ENCODE measurements around the gene GAS6. TPM values are rescaled to one million over a fixed set of nuclear protein-coding genes. Genes with fewer than 3 reads are reported as not detected.

Gene GAS6
- total and polyA plus RNA-seq, 9 of the 15 experiments (the other 6 are each of a cell fraction or from before 2014, with no cell fraction given): 0.14 to 9.7 (median 4.7) TPM; not detected in 1

- intact Hi-C loops (cut with micrococcal nuclease): no loop called here
- no peak for FAIRE-seq
- peak; percentile 23 to 34 (median 34) for DNase-seq (ENCODE audit: extremely low read depth in 1 of 4, low spot score in 3 of 4)
- no peak for TF ChIP-seq ZNF707 (CRISPR knock-in tag; conservative IDR thresholded peaks at IDR 0.05)
- TF ChIP-seq MIER1 (IDR thresholded peaks at IDR 0.05; ENCODE audit: low read depth): peak; percentile 84
- no peak for TF ChIP-seq PHF21A (IDR thresholded peaks at IDR 0.05; ENCODE audit: borderline replicate concordance, low read depth)
- no peak for TF ChIP-seq GTF2B (IDR thresholded peaks at IDR 0.05; ENCODE audit: extremely low read depth, insufficient read length)
- no peak for TF ChIP-seq PKNOX1 (IDR thresholded peaks at IDR 0.05)
- TF ChIP-seq ELF1 (tag; IDR thresholded peaks at IDR 0.05): no peak
- no peak for TF ChIP-seq HNRNPLL (IDR thresholded peaks at IDR 0.05; ENCODE audit: low read depth, low read length, poor library complexity, severe bottlenecking)
- no peak for TF ChIP-seq FOXM1 (IDR thresholded peaks at IDR 0.05; ENCODE audit: low read depth)
- no peak for TF ChIP-seq FOXM1 (CRISPR knock-in tag; IDR thresholded peaks at IDR 0.05; ENCODE audit: low read depth)
- TF ChIP-seq PURB (CRISPR knock-in tag; IDR thresholded peaks at IDR 0.05; ENCODE audit: low read depth): no peak
- no peak for TF ChIP-seq MYC (IDR thresholded peaks at IDR 0.05; ENCODE audit: low read depth, low read length)
- TF ChIP-seq MYC (CRISPR knock-in tag; IDR thresholded peaks at IDR 0.05; ENCODE audit: borderline replicate concordance, low read depth): no peak
Measured at GRCh38 chr13:113777311-113778260, 86.3 kb downstream of the GAS6 start.

More at GRCh38 chr13:113777311-113778260, 86.3 kb downstream of the GAS6 start:
- 4% methylated on average over 22 of the region's 29 CpGs for WGBS (ENCODE audit: insufficient coverage, low coverage, missing lambda C conversion rate)
- BruUV-seq (replicated peaks): no TSS peak
- Histone ChIP-seq H3K36me3 (ENCODE audit: control insufficient read depth, insufficient read depth, low read length) (no peaks in the 10 kb centered on the region), H3K9me1 (ENCODE audit: control insufficient read depth, insufficient read depth, low read length) (no peaks in the 10 kb centered on the region), H4K20me1 (replicated peaks; ENCODE audit: control insufficient read depth, insufficient read depth, low read length) (no peaks in the 10 kb centered on the region; the same call in 1 of the 2 replicates), H3K4me2 (ENCODE audit: insufficient read depth, low read length) (no peak overlapping the region), H3K9me3 (replicated peaks; ENCODE audit: control insufficient read depth, insufficient read depth, low read depth, low read length) (no peaks in the 10 kb centered on the region; the same call in 1 of the 2 replicates), H3K27ac (ENCODE audit: extremely low read depth, low read depth, low read length) (no peak overlapping the region), H3K79me2 (ENCODE audit: control insufficient read depth, insufficient read depth, low read length) (no peaks in the 10 kb centered on the region), H3K4me3 (no peak overlapping the region), H2AFZ (ENCODE audit: low read depth, low read length) (no peak overlapping the region), H3K27me3 (ENCODE audit: control insufficient read depth in 2 of 2, insufficient read depth in 2 of 2, low read length in 2 of 2) (peaks cover 0 to 51% of the 10 kb centered on the region in 2 experiments; a peak in 4 of 5 replicates), H3K9ac (ENCODE audit: insufficient read depth in 1 of 2, low read depth in 2 of 2, low read length in 2 of 2) (no peak overlapping the region), H3K4me1 (replicated peaks in 1 of 2; ENCODE audit: control insufficient read depth in 2 of 2, insufficient read depth in 2 of 2, low read length in 2 of 2) (no peaks in the 10 kb centered on the region; a peak in 1 of 5 replicates)
- ATAC-seq: peak; percentile 83
- CTCF ChIA-PET (ENCODE audit: low intra/inter-chr PET ratio): no interaction called here
- in situ Hi-C loops (cut with MboI): no loop called here
- POLR2A ChIA-PET: interaction anchor here (1.1 kb wide), 1 partner anchor 8 kb away, joined by 3 read pairs; no protein-coding TSS in a partner anchor

Data from K562 (cell line).